ENCODE results near the gene ENOSF1. TPM values are rescaled to one million over a fixed set of nuclear protein-coding genes. Genes with fewer than 3 reads are reported as not detected.
A peak's percentile ranks its signal among the peaks of the same experiment; 100 is the strongest.
"Not testable (repeated sequence)": the region's sequence is repeated elsewhere in the genome, so short reads cannot be mapped to it uniquely, and the experiment has no call there.

Gene ENOSF1
- total RNA-seq = 96.2 TPM
- long read RNA-seq, full-length matches to known transcripts = 13 of 44 reads
- long read RNA-seq, partial matches to known transcripts = 8 of 44 reads
- long read RNA-seq, other reads (novel, unspliced or antisense) = 23 of 44 reads

- Histone ChIP-seq H3K4me3 (peak within 1 kb of the TSS; percentile 75), H3K27ac (peak within 1 kb of the TSS; percentile 91), H3K4me1 (peaks cover 18% of the 10 kb centered on the region), H3K9me3 (no peaks in the 10 kb centered on the region), H3K27me3 (no peaks in the 10 kb centered on the region), H3K36me3 (no peaks in the 10 kb centered on the region)
- peak; percentile 95 for DNase-seq
- intact Hi-C loops (cut with DNase I) = no loop called here
- TF ChIP-seq CTCF (IDR thresholded peaks at IDR 0.05) = peak; percentile 87
- peak; percentile 98 for ATAC-seq
Measured at GRCh38 chr18:712401-713134, at the start of gene ENOSF1. TSS of gene ENOSF1 (minus strand) at chr18:712630. CDS start at chr18:712587, 43 bp downstream.

- intact Hi-C loops (cut with DNase I); ATAC-seq; H3K27ac ChIP-seq; H3K4me3 ChIP-seq; H3K27me3 ChIP-seq; H3K9me3 ChIP-seq; H3K36me3 ChIP-seq; H3K4me1 ChIP-seq; DNase-seq: not testable (repeated sequence)
Measured at GRCh38 chr18:759864-760263, 47.4 kb upstream of the ENOSF1 start.

GRCh38 chr18:755506-755905, 43.1 kb upstream of the ENOSF1 start:
- DNase-seq (no peak), ATAC-seq (no peak)
- Histone ChIP-seq H3K36me3 (peaks cover 18% of the 10 kb centered on the region), H3K27me3 (no peaks in the 10 kb centered on the region), H3K4me1 (no peaks in the 10 kb centered on the region), H3K27ac (no peak overlapping the region), H3K9me3 (no peaks in the 10 kb centered on the region), H3K4me3 (no peak overlapping the region)
- TF ChIP-seq CTCF (IDR thresholded peaks at IDR 0.05) = no peak
- intact Hi-C loops (cut with DNase I) = no loop called here

GRCh38 chr18:754656-755055, 42.2 kb upstream of the ENOSF1 start:
- Histone ChIP-seq H3K4me1 (no peaks in the 10 kb centered on the region), H3K9me3 (no peaks in the 10 kb centered on the region), H3K36me3 (peaks cover 18% of the 10 kb centered on the region), H3K27me3 (no peaks in the 10 kb centered on the region), H3K27ac (no peak overlapping the region), H3K4me3 (no peak overlapping the region)
- ATAC-seq (no peak), DNase-seq (no peak)
- intact Hi-C loops (cut with DNase I) = no loop called here
- TF ChIP-seq CTCF (IDR thresholded peaks at IDR 0.05) = no peak

- H3K27me3 ChIP-seq = no peaks in the 10 kb centered on the region
- H3K4me1 ChIP-seq = no peaks in the 10 kb centered on the region
- no peak for ATAC-seq
- no peaks in the 10 kb centered on the region for H3K9me3 ChIP-seq
- intact Hi-C loops (cut with DNase I) = no loop called here
- H3K27ac ChIP-seq = no peak overlapping the region
- H3K36me3 ChIP-seq = peaks cover 40% of the 10 kb centered on the region
- no peak for TF ChIP-seq CTCF (IDR thresholded peaks at IDR 0.05)
- no peak overlapping the region for H3K4me3 ChIP-seq
- DNase-seq = no peak
Measured at GRCh38 chr18:750456-750855, 38.0 kb upstream of the ENOSF1 start.

- no peak overlapping the region for H3K27ac ChIP-seq
- no peak for DNase-seq
- H3K27me3 ChIP-seq = no peaks in the 10 kb centered on the region
- no peak for TF ChIP-seq CTCF (IDR thresholded peaks at IDR 0.05)
- H3K9me3 ChIP-seq = no peaks in the 10 kb centered on the region
- no peak for ATAC-seq
- intact Hi-C loops (cut with DNase I) = loop anchor here (5.0 to 10.0 kb wide), 2 partner anchors 60 to 87 kb away; no protein-coding TSS in a partner anchor
- no peaks in the 10 kb centered on the region for H3K4me1 ChIP-seq
- H3K4me3 ChIP-seq = no peak overlapping the region
- H3K36me3 ChIP-seq = peaks cover 31% of the 10 kb centered on the region
Measured at GRCh38 chr18:744832-745597, 32.6 kb upstream of the ENOSF1 start.

Data from upper lobe of right lung (tissue), 1 donor.